Left forelimb (tissue), 1 donor: ENCODE measurements around the gene SCAPER.
"Not testable (repeated sequence)": the region's sequence is repeated elsewhere in the genome, so short reads cannot be mapped to it uniquely, and the experiment has no call there.

Experiments
- DNase-seq: peaks from one replicate; pipeline ENCODE4 v3.0.0-alpha.2; 2018; ENCODE audit warnings: low spot score

Gene SCAPER

DNA sequence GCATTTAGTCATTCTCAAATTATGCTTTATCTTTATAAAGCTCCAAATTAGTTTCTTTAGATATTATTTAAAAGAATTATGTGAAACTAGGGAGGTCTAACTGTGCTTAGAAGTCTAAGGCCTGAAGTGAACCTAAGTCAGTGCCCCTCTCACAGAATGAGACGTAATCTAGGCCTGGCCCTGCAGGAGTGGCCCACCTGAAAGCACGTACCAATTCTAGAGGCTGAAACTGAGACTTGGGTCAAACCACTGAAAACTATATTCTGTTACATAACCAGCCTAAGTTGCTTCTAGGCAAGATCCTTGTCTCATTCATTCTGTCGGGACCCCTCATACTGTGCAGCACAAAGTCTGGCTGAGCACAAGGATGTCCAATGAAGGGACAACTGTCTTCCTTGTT lies 424.9 kb downstream of the SCAPER start:
- no peak for DNase-seq

DNA sequence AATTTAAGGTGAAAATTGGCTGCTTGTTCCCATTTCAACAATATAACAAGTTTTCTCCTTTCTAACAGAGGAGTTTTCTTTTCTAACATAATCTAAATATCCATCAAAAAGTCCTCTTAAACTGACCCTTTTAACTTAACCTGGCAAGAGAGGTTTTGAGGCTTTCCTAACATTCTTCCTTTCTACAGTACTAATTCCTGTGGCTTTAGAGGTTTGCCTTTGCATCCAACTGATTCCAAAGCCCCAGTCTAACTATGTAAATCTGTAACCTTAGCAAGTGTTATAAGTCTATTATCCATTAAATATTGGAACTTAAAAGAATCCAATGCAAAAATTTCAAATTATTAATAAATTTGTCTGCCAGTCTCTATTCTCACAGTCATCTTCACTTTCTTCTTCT lies 434.4 kb downstream of the SCAPER start:
- DNase-seq: no peak

DNA sequence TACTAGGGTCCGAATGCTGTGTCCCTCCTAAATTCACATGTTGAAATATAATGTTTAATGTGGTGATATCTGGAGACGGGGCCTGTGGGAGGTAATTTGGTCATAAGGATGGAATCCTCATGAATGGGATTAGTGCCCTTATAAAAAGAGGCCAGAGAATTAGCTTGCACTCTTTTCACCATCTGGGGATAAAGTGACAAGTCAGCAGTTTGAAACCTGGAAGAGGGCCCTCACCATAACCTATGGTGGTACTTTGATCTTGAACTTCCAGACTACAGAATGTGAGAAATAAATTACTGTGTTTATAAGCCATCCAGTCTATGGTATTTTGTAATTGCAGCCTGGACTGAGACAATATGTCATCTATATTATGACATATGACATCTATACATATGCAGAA lies 436.4 kb downstream of the SCAPER start:
- DNase-seq: no peak

DNA sequence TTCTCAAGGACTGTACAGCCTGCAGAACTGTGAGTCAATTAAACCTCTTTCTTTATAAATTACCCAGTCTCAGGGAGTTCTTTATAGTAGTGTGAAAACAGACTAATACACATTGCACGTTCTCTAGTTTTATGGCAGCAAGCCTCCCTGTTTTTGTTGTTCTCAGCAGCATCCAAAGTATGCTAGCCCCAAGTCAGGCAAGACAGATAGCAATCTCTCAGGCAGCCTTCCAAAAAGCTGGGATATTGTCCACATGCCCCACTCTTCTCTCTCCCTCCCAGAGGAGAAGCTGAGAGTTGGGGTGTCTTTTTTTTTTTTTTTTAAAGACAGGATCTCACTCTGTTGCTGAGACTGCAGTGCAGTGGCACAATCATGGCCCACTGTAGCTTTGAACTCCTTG lies 438.0 kb downstream of the SCAPER start:
- DNase-seq: no peak

DNA sequence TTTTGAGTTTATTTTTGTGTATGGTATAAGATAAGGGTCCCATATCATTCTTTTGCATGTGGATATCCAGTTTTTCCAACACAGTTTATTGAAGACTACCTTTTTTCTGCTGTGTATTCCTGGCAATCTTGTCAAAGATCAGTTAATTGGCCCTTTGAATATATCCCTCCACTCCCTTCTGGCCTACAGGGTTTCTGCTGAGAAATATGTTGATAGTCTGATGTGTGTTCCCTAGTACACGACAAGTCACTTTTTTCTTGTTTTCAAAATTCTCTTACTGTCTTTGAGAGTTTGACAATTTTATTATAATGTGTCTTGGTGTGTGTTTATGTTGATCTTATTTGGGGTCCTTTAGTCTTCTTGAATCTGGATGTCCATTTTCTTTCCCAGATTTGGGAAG lies 439.4 kb downstream of the SCAPER start:
- DNase-seq: no peak

DNA sequence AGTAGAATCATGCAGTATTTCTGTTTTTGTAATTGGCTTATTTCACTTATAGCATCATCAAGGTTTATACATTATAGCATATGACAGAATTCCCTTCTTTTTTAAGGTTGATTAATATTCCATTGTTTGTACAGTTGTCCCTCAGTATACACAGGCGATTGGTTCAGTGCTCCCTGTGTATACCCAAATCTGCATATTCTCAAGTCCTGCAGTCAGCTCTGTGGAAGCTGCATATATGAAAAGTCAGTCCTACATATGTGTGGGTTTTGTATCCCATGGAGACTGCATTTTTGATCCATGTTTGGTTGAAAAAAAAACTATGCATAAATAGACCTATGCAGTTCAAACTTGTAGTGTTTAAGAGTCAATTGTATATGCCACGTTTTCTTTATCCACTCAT lies 440.9 kb downstream of the SCAPER start:
- DNase-seq: no peak

DNA sequence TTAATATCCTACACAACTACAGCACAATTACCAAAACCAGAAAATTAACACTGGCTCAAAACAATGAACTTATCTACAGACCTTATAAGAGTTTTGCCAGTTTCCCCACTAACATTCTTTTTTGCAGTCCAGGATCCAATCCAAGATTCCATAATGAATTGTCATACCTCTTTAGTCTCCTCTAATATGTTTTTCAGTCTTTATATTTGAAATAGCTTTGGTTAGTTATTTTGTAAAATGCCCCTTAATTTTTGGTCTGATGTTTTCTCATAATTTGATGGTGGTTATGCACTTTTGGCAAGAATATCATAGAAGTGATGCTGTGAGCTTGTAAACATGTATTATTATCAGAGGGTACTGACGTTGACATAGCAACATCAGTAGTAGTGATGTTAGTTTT lies 444.3 kb downstream of the SCAPER start:
- no peak for DNase-seq

DNA sequence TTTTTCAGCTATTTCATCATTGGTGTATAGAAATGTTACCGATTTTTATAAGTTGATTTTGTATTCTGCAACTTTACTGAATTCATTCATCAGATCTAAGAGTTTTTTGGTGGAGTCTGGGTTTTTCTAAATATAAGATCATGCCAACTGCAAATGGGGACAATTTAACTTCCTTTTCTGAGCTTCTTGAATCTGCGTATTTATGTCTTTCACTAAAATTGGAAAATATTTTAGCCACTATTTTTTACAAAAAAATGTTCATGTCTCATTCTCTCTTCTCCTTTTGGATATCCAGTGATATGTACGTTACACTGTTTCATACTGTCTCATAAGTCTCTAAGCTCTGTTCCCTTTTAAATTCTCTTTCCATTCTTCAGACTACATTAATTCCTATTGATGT lies 444.8 kb downstream of the SCAPER start:
- no peak for DNase-seq

DNA sequence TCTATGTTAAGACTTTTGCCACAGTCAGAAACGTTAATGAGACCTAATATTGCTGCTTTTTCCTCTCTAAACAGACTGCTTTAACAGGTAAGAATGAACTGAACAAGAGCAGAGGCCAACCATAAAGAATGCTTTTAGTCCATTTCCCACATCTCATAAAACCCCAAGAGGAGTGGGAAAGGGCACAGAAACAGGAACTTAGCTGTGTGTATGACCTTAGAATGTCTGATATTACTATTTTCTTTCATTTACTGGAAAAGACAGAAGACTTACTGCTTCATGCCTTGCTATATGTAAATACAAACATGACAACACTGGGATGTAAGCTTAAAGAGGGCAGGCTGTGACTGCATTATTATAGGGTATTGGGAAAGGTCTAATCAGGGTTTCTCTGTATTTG lies 453.6 kb downstream of the SCAPER start:
- no peak for DNase-seq

DNA sequence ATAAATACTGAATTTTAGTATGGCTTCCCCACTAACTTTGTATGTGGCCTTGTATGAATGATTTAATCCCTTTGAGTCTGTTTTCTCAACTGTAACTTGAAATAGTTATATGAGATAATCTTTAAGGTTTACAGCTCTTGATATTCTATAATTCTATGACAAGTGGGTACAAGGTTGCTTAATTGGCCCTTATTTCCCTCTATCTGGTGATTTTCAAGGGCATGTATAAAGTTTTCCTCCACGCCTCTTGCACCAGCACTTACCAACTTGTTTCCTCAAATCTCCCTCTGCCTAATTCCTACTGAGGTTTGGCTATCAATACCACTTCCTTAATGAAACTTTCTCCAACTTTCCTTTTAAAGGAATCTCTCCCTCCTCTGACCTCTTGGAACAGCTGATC lies 455.7 kb downstream of the SCAPER start:
- DNase-seq: no peak

DNA sequence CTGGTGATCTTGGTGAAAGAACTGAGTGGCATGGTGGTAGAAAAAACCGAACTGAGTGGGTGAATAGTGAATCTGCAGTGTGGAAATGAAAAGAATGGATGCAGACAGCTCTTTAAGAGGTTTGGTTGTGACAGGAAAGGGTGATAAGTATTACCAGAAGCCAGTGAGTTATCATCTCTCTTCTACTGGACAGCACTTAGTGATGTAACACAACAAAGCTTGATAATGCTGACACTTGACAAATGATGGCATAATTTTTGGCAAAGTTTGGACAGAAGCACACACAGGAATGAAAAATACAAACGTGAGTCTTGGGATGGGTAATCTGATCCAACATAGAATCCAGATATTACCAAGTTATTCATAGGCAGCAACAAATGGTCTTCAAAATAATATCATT lies 456.4 kb downstream of the SCAPER start:
- no peak for DNase-seq

DNA sequence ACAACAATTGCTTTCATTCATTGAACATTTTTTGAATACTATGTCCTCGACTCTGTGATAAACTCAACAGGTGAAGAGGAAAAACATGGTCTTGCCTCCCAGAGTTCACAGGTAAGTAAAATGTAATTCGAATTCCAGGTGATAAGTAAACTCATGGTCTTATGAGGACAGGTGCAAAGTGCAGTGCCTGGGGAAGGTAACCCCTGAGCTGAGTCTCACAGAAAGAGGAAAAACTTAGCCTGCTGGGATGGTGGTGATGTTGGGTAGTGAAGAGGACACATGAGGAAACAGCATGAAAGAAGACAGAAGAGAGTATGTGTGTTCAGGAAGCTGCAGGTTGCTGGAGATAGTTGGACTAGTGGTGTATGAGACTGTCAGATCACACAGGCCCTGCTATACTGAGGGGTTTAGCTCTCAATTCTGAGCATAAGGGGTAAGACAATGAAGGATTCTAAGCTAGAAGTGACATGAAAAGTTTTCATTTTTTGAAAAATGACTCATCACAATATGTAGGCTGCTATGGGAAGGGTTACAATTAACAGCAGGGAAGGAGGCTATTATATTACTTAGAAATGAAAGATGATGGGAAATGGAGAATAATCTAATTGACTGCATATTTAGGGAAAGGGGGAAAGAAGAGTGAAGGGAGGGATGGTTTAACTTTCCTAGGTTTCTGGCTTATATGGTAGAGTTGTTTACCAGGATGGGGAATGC lies 457.3 kb downstream of the SCAPER start:
- DNase-seq: no peak

DNA sequence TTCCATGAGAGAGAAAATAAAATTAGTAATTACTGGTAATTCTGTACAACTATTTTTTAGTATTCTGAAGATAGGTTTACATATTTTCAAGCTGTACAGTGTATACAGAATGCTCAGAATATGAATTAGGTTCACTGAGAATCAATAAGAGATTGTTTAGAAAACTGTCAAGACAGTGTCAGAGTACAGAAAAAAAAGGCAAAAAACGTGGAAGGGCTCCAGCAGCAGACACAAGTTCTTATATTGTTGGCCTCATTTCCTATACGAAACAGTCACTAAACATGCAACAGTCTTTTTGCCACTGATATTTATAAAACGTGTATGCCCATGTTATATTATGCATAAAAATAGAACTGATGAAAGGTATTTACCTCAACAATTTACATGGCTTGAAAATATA lies 464.7 kb downstream of the SCAPER start:
- no peak for DNase-seq

DNA sequence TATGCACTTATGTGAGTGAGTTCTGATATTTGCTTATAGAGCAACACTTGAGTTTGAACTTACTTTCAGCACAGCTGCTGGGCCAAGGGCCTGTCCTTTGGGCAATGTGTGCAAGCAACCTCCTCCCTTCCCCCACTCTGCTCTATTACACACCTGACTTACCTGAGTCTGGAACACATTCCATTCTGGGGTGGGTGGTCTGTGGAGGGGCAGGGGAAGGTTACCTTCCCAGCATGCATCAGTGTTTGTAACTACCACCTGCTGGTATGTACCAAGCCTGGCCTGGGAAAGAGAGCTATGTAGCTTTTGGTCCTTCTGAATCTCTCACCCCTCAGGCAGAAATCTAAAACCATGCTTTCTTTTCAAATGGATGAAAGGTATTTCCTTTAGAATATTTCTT lies 465.6 kb downstream of the SCAPER start:
- DNase-seq: no peak

DNA sequence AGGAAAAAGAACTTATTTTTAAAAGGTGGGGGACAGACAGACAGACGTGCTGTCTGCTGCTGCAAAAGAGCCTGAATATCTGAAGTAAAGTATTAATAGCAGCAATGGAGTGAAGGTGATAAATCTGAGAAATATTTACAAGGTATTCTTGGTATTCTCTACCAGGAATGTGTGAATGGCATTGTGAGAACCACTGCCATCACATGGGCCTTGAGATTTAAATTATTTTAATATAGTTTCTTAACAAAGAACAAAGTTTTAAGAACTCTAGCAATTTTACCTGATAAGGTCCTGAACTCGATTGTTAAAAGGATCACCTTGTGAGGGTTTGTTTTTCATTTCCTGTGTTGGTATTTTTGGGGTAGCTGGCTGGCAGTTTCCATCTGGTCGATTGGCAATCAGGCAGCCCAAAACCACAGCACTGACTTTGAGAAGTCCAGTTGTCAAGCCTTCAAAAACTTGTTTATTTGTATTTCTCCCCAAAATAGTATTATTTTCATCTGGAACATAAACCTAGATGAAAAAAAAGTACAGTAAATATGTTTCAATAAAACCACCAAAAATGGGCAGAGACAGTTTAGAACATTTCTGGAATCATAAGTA lies 471.2 kb downstream of the SCAPER start:
- DNase-seq: no peak

DNA sequence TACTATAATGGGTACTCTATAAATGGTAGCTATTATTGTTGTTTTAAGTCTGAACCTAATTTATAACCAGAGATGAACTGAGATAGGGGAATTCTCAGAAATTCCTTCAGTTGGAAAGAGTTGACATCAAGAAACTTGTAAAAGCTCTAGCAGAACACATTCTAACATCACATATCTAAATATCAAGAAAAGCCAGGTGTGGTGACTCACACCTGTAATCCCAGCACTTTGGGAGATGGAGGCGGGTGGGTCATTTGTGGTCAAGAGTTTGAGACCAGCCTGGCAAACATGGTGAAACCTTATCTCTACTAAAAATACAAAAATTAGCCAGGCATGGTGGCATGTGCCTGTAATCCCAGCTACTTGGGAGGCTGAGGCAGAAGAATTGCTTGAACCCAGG lies 472.1 kb downstream of the SCAPER start:
- DNase-seq: not testable (repeated sequence)

DNA sequence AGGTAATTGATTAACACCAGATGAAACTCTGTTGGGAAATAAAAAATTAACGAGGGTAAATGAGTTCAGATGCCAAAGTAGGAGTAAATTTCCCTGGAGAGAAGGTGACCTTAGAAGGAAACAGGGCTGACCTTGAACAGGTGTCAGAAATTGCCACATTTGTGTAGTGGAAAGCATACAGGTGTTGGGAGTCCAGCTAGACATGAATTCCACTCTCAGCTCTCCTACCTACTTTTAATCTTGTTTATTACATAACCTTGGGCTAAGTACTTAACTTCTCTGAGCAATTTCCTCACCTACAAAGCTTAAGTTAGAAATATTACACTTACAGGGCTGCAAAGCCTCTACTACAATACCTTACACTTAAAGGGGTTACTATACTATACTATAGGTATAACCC lies 472.5 kb downstream of the SCAPER start:
- no peak for DNase-seq

DNA sequence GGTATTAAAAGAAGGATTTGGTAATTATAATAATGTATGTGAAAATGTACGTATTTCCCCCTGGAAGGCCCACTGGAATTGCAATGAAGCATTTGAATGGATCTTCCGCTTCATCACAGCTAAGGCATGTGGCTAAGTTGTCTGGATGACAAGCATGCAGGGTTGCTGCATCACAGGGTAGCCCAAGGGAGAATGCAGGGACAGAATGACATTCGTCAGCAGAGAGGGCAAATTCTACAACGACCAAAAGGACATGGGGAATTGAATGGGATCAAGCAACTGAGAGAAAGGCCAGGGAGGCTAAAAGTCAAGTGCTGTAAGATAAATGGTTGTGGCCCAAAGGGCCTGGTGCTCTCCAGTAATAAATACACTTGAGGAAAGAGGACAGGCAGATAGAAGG lies 473.2 kb downstream of the SCAPER start:
- no peak for DNase-seq

DNA sequence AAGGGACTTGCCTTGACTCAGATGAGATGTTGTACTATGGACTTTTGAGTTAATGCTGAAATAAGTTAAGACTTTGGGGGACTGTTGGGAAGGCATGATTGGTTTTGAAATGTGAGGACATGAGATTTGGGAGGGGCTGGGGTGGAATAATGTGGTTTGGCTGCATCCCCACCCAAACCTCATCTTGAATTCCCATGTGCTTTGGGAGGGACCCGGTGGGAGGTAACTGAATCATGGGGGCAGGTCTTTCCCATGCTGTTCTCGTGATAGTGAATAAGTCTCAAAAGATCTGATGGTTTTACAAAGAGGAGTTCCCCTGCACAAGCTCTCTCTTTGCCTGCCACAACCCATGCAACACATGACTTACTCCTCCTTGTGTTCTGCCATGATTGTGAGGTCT lies 474.4 kb downstream of the SCAPER start:
- DNase-seq: not testable (repeated sequence)

DNA sequence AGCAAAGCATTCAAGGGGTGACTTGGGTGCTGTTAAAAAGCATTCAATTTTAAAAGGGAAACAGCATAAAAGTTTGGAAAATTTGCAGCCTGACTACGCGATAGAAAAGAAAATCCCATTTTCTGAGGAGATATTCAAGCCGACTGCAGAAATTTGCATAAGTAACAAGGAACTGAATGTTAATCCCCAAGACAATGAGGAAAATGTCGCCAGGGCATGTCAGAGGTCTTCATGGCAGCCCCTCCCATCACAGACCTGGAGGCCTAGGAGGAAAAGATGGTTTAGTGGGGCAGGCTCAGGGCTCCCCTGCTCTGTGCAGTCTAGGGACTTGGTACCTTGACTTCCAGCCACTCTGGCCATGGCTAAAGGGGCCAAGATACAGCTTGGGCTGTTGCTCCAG lies 475.5 kb downstream of the SCAPER start:
- DNase-seq: no peak

DNA sequence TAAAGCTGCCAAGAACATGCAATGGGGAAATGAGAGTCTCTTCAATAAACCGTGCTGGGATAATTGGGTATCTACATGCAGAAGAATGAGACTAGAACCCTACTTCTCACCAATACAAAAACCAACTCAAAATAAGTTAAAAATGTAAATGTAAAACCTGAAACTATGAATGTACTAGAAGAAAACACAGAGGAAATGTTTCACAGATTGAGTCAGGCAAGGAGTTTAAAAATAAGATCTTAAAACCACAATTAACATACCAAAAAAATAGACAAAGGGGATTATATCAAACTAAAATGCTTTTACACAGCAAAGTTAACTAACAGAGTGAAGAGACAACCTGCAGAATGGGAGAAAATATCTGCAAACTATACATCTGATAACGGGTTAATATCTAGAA lies 478.2 kb downstream of the SCAPER start:
- DNase-seq: no peak

DNA sequence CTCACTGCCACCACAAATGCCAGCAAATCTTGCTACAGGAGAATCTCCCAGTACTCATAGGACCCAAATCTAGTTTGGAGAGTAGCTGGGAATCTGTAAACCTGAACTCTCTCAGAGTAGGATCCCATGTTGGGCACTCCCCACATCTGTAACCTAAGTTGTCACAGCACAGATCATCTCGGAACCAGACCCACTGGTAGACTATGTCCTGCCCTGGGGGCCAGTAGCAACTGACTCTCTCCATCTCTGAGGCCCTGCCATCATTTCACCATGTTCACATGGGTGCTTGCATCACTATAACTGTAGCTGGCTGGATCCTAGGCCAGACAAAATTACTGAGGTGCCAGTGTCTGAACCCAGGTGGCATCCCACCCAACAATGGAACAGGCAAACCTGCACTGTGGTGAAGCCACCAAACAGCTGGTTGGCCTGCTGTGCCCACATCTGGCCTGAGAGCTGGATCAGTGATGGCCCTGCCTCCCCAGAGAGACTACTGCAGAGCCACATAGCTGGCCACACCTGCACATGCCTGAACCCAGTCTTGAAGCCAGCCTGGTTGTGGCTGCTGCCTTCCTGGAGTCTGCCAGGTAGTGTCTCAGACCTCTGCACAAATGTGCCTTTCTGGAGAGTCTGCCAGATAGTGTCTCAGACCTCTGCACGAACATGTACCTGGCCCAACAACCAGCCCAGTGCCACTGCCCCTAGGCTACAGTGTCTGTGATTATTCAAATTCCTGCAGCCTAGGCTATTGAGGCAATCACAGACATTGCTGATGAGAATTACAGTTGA lies 486.6 kb downstream of the SCAPER start:
- DNase-seq: no peak

DNA sequence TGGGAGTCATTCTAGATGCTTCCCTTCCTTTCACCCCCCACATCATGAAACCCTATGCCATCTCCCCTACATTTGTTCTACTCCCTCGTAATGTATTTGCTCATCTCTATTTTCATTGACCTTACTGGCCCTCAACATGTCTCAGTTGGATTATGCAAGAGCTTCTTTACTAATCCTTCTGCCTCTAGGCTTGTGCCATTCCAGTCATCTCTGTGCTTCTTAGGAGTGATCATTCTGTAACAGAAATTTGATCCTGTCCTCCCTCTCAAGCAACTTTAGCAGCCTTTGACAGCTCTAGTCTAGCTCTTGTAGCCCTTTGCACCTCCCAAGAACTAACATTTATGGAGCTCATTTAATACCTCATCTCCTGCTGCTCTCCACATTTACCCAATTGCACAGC lies 503.9 kb downstream of the SCAPER start:
- DNase-seq: no peak
